Dedifferentiated amniotic fluid mesenchymal stem cell (primary cell): ENCODE data around the gene LRRC31.

Experiments used
- DNase-seq: peaks from one replicate; pipeline ENCODE4 v3.0.0-alpha.2; 2016; ENCODE audit errors: extremely low spot score

The LRRC31 gene

DNA sequence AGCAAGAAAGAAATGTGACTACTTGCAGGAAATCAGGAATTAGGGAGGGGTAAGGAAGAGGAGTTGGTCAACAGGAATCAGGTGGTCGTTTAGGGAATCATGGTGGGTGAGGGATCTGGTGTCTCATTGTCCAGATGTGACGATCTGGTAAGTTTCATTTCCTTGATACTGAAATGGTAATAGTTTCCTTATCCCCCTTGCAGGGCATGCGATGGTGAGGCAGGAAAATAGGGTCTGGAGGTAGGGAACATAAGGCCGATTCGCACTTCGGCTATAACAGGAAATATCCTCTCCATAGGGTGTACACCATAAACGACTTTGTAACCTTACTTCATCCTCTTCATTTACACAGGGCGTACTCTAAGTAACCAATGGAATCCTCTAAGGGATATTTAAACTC lies 56.5 kb downstream of the LRRC31 start:
- no peak for DNase-seq

DNA sequence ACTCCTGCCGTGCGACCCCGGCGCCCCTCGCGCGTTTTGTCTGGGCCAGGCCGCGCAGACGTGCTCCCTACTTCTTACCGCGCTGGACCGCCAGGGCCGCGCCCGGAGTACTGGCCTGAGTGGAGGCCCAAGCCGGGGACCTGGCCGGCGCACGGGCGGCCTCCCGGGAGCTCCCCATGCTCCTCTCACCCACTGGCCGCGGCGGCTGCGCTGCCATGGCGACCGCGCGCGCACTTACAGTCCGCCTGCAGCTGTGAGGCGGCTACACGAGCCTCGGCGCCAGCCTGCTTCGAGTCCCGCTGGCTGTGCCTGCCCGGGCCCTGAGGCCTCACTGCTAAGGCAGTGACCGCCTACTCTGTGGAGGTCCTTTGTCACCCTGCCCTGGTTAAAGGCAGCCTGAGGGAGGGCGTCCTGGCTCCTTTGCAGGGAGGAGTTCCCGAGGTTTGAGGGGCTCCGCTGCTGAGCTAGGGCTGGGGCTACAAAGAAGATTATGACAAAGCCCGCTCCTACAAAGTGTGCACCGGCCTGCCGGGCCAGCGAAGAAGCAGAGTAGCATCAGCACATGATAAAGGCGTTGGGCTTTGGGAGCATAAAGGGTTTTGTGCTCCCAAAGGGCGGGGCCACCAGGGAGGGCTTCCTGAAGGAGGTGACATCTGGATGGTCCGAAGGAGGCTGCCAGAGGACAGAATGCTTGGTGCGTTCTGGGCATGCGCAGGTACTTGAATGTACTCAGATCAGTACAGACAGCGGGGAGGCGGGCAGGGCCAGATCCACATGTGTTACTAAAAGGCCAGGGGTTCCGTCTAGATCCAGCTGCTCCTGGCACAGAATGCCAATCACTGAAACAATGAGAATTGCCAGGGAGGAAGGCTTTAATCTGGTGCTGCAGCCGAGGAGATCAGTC lies 57.2 kb downstream of the LRRC31 start, which contains the start of the genes LRRC34 and LRRIQ4:
LRRC34 (minus strand) TSS at position 573 of the 904 bp plus-strand sequence; CDS start at position 217, 356 bp downstream.
LRRIQ4 (plus strand) TSS at position 539 of the 904 bp plus-strand sequence. CDS start 9,052 bp downstream, outside the sequence.
- DNase-seq: no peak

DNA sequence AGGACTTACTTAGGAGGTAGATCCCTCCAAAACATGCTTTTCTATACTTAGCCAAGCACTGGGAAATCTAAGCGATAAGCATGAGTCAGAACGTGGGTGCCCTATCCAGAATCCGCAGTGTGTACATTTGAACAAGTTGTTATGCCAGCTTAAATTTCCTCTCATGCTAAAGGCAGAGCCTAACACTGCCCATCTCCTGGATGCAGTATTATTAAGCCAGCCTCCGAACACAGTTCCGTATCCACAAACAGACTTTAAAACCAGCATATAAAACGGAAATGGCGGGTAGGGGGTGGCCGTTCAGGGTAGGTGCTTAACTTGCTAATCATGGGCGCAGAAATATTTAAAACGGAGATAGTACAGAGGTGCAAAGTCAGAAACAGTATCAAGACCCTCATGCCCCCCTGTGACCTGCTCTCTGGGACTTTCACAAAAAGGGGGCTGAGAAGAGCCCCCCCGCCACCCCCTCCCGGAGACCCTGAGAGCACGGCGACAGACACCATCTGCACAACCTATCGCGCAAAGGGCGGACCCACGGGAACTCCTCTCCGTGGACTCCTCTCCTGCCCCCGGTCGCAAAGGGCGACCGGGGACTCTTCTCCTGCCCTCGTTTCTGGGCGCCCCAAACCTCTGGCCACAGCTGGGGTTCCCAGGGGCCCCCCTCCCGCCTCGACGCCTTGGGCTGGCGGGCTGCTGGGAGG lies 58.0 kb downstream of the LRRC31 start:
- peak; percentile 55 for DNase-seq

DNA sequence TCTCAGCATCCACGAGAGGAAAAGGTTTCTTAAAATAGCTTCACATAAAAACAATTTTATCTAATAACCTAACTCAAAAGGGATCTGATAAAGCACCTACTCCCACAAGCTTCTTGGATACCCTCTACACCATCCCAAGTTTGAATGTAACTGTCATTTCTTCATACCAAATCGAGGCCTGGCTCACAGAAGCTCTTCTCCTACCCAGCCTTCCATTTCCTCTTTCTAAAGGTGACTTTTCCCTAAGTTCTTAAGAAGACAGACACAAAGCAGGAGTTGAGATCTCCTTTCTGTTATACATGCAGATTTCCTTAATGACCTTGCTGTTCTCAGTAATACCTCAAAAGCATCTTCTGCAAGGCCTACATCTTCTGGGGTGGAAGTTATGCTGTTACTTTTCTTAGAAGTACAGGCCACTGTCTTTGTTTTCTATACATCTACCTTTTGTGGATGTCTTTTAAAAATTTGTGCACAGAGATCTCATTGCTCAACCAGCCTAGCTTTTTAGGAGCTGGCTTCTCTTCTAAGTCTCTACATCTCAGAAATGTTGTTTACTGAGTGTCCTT lies 60.4 kb downstream of the LRRC31 start:
- no peak for DNase-seq

DNA sequence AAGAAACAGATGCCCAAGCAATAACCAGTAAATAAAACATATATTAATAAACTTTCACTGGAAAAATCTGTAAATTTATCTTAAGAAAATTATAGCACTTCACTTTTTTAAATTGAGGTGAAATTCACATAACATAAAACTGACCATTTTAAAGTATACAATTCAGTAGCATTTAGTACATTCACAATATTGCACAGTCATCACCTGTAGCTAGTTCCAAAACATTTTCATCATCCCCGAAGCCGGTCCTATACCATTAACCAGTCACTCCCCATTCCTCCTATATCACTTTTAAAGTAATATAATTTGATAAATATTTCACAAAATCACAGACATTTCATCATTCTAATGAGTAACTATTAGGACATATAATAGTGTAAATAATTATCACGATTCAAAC lies 65.1 kb downstream of the LRRC31 start:
- no peak for DNase-seq

DNA sequence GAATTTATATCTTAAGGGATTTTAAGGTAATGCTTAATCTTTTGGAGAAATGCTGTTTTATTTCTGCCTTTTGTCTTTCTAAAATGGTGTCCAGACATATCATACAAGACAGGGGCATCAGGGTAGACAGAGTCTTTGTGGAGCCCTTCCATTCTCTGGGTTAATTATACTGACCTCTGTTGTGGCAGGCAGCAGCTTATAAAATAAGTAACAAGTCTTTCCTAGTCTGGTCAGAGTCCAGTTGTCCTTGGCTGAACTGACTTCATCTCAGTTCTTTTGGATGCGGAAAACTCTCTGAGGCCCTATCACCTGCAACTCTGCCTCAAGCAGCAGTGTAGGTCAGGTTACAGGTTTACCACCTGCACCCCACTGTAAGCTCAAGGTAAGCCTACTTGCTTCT lies 77.4 kb downstream of the LRRC31 start:
- no peak for DNase-seq

DNA sequence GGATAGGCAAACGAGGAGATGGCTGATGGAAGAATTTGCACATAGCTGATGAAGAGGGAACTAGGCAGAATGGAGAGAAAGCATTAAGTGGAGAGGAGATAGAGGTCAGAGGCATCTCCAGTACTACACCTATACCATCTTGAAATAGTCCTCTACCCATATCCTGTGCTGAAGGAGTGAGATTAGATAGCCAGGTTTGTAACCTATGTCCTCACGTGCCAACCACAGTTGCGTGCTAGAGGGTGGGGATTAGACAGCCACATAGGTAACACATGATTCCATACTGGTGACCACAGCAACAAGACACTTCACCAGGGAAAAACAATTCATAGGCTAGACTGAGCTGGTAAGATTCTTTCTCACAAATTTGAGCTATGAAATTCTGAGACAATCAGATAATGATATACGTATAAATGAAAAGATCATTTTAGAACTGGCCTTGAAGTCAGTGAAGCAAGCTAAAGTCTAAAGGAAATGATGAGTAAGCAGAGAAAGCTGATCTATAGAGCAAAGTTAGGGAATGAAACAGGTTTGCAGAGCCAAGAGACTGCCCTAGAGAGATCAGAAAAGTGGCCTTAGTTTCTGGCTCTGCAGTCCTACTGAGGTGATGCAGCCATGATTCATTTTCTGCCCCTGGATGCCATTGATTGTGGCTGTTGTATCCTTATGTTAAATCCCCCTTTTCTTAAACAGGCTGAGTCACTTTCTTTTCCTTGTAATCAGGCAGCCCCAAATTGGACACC lies 78.9 kb downstream of the LRRC31 start:
- no peak for DNase-seq

DNA sequence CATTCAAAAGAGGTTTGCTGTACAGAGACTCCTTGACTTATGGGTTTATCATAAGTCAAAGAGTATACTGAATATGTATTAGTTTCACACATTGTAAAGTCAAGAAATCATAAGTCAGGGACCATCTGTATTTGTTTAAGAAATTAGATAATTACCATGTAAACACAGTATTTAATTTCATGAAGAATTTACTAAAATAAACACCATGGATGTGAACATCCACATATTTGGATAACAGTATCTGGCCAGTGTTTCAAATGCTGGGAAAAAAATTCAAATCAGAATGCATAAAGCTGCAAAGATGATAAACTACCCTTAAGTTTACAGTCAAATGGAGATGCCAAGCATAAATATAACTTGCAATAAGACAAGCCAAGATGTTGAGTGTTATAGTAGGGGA lies 79.5 kb downstream of the LRRC31 start:
- DNase-seq: no peak
